Activated CD4-positive, alpha-beta memory T cell treated with anti-CD3 and anti-CD28 coated beads, Interleukin-2, amount 10 ng/mL, durations not matched to agents 7 days and 5 days (primary cell): ENCODE measurements around the gene EEF2K. TPM values are rescaled to one million over a fixed set of nuclear protein-coding genes. Genes with fewer than 3 reads are reported as not detected.

Experiments used
- CTCF ChIA-PET: fragments of 350-600 bp; sonication (Branson Sonifier 250); formaldehyde crosslinking; loops from one replicate; lab custom pipeline; 2021; ENCODE audit warnings: antibody characterized with exemption, inconsistent platforms; lab: Charles Lee
- POLR2A ChIA-PET: fragments of 350-600 bp; sonication (Branson Sonifier 250); formaldehyde crosslinking; loops from one replicate; lab custom pipeline; 2021; ENCODE audit warnings: antibody characterized with exemption; lab: Charles Lee
- DNase-seq: peaks from one replicate; pipeline ENCODE4 v3.0.0-alpha.2; 2020
- H3K27ac Mint-ChIP-seq: one replicate; pipeline ENCODE4 v1.8.0; 2021; ENCODE audit warnings: mild to moderate bottlenecking, mixed read lengths
- H3K27me3 Mint-ChIP-seq: one replicate; pipeline ENCODE4 v1.8.0; 2021; ENCODE audit warnings: mixed read lengths
- H3K36me3 Mint-ChIP-seq: one replicate; pipeline ENCODE4 v1.8.0; 2021; ENCODE audit warnings: low read depth, mixed read lengths
- H3K4me1 Mint-ChIP-seq: one replicate; pipeline ENCODE4 v1.8.0; 2021; ENCODE audit warnings: mixed read lengths
- H3K4me3 Mint-ChIP-seq: one replicate; pipeline ENCODE4 v1.8.0; 2021; ENCODE audit warnings: mild to moderate bottlenecking, mixed read lengths
- H3K9me3 Mint-ChIP-seq: one replicate; pipeline ENCODE4 v1.8.0; 2021; ENCODE audit warnings: mixed read lengths
- total RNA-seq, 2 experiments: library from RNA; stranded (reverse); gene quantifications; one replicate each; pipeline ENCODE4 v1.2.3, GENCODE V29; 2021

The EEF2K gene
- total RNA-seq, 2 experiments from 2014 or later: 22.1 to 24.8 TPM

- CTCF ChIA-PET: interaction anchor here (0.6 kb wide), 1 partner anchor 123 kb away, joined by 4 read pairs; no protein-coding TSS in a partner anchor
- H3K36me3 Mint-ChIP-seq: peaks cover 41% of the 10 kb centered on the region
- no peaks in the 10 kb centered on the region for H3K27me3 Mint-ChIP-seq
- H3K9me3 Mint-ChIP-seq: no peaks in the 10 kb centered on the region
- DNase-seq: peak; percentile 12
- H3K27ac Mint-ChIP-seq: no peak overlapping the region
- H3K4me3 Mint-ChIP-seq: no peak overlapping the region
- H3K4me1 Mint-ChIP-seq: no peaks in the 10 kb centered on the region
- POLR2A ChIA-PET: interaction anchor here (1.4 kb wide), 1 partner anchor 30 kb away, joined by 4 read pairs; no protein-coding TSS in a partner anchor
Measured at GRCh38 chr16:22327446-22327775, 121.3 kb downstream of the EEF2K start.

DNA sequence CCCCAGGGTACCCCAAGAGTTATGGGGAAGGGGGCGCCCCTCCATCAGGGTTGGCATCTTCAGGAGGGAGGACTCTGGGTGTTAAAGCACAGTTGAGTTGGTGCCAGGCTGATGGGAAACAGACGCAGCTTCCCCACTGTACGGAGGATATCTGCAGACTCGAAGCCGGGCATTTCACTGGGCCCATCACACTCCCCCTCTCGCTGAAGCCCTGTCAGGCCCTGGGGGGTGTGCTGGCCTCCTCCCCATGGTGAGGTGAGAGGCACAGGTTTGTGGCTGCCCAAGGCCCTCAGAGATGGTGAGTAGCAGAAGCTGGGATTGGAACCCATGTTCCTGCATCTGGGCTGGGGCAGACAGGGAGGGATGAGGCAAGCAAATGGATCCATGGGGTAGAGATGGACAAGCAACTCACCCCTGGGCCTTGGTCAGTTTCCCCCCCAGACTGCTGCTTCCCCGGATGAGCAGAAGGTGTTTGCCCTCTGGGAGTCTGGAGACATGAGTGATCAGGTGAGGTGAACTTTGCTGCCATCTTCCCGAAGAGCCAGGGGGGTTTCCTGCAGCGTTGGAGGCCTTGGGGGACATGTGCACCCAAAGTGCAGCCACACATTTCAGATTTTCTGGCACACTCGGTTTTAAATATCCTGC, 122.1 kb downstream of the EEF2K start:
- peaks cover 40% of the 10 kb centered on the region for H3K36me3 Mint-ChIP-seq
- no peaks in the 10 kb centered on the region for H3K4me1 Mint-ChIP-seq
- ChIA-PET CTCF (interaction anchor here (0.6 to 1.4 kb wide), 2 partner anchors 9 to 124 kb away, joined by 4 read pairs; no protein-coding TSS in a partner anchor), POLR2A (interaction anchor here (0.6 to 1.8 kb wide), 2 partner anchors 29 to 49 kb away, joined by 3 to 9 read pairs; no protein-coding TSS in a partner anchor)
- no peak overlapping the region for H3K4me3 Mint-ChIP-seq
- no peak overlapping the region for H3K27ac Mint-ChIP-seq
- DNase-seq: no peak
- no peaks in the 10 kb centered on the region for H3K27me3 Mint-ChIP-seq
- no peaks in the 10 kb centered on the region for H3K9me3 Mint-ChIP-seq

- ChIA-PET POLR2A (interaction anchor here (0.6 to 1.8 kb wide), 2 partner anchors 28 to 48 kb away, joined by 3 to 9 read pairs; no protein-coding TSS in a partner anchor), CTCF (interaction anchor here (0.6 to 1.4 kb wide), 3 partner anchors 8 to 10 kb away, joined by 3 to 7 read pairs (median 4); no protein-coding TSS in a partner anchor)
- Mint-ChIP-seq H3K27ac (no peak overlapping the region), H3K9me3 (no peaks in the 10 kb centered on the region), H3K4me3 (no peak overlapping the region), H3K4me1 (no peaks in the 10 kb centered on the region), H3K36me3 (peaks cover 43% of the 10 kb centered on the region), H3K27me3 (no peaks in the 10 kb centered on the region)
- DNase-seq: no peak
Measured at GRCh38 chr16:22329199-22329695, 123.2 kb downstream of the EEF2K start.

DNA sequence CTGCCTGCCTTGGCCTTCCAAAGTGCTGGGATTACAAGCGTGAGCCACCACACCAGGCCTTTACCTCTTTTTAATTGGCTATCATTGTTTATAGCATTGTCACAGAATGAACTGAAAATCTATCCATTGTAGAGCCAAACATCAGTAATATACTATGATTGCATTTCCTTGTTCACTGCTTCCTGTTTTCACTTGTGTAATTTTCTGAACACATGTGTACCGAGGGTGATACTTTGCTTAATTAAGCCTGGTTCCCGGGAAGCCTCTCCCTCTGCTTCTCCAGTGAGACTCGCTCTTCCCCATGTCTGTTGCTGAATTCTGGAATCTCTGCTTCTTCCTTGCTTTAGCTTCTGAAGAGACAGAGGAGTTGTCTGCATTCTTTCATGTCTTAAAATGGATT, 124.2 kb downstream of the EEF2K start:
- Mint-ChIP-seq H3K4me3 (no peak overlapping the region), H3K27ac (peak overlapping the region; percentile 17), H3K9me3 (no peaks in the 10 kb centered on the region), H3K27me3 (no peaks in the 10 kb centered on the region), H3K4me1 (no peaks in the 10 kb centered on the region), H3K36me3 (peaks cover 48% of the 10 kb centered on the region)
- POLR2A ChIA-PET: interaction anchor here (1.1 to 1.8 kb wide), 2 partner anchors 27 to 42 kb away, joined by 3 to 9 read pairs; no protein-coding TSS in a partner anchor
- DNase-seq: no peak
- CTCF ChIA-PET: interaction anchor here (1.0 kb wide), 1 partner anchor 9 kb away, joined by 3 read pairs; no protein-coding TSS in a partner anchor

DNA sequence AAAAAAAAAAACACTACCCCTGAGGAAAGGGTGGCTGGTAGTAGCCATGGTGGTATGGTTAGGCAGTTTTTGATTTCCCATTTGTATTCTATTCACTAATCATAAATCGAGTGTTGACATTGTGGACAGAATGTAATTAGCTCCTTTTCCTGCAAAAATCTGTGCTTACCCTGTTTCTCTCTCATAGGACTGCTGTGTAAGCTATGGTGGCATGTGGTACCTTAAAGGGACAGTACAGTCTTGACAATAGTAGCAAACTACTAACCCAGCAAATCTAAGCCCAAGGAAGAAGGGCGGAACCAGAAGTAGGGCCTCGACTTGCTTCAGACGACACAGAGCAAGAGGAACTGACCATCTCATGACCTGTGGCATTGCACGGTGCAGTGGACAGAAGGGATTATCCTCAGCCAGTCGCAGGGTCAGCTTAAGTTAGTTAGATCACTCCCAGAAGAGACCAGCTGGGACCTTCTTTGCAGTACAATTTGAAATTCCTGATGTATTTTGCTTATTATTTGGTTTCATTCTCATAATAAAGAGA, 127.4 kb downstream of the EEF2K start:
- no peak overlapping the region for H3K4me3 Mint-ChIP-seq
- peaks cover 20% of the 10 kb centered on the region for H3K9me3 Mint-ChIP-seq
- no peak overlapping the region for H3K27ac Mint-ChIP-seq
- peaks cover 78% of the 10 kb centered on the region for H3K36me3 Mint-ChIP-seq
- H3K27me3 Mint-ChIP-seq: no peaks in the 10 kb centered on the region
- DNase-seq: no peak
- peaks cover 9% of the 10 kb centered on the region for H3K4me1 Mint-ChIP-seq
- POLR2A ChIA-PET: interaction anchor here (0.9 kb wide), 1 partner anchor 24 kb away, joined by 3 read pairs; no protein-coding TSS in a partner anchor
- CTCF ChIA-PET: no interaction called here

- Mint-ChIP-seq H3K4me1 (peaks cover 9% of the 10 kb centered on the region), H3K4me3 (no peak overlapping the region), H3K27ac (no peak overlapping the region), H3K27me3 (no peaks in the 10 kb centered on the region), H3K36me3 (peaks cover 87% of the 10 kb centered on the region), H3K9me3 (peaks cover 28% of the 10 kb centered on the region)
- ChIA-PET CTCF (interaction anchor here (1.3 kb wide), 1 partner anchor 17 kb away, joined by 4 read pairs; no protein-coding TSS in a partner anchor), POLR2A (interaction anchor here (1.2 kb wide), 1 partner anchor 18 kb away, joined by 3 read pairs; no protein-coding TSS in a partner anchor)
- DNase-seq: no peak
Measured at GRCh38 chr16:22335668-22336246, 129.7 kb downstream of the EEF2K start.

GRCh38 chr16:22336581-22336980, 130.5 kb downstream of the EEF2K start:
- POLR2A ChIA-PET: interaction anchor here (1.2 to 2.0 kb wide), 3 partner anchors 10 to 37 kb away, joined by 3 to 5 read pairs (median 5); no protein-coding TSS in a partner anchor

GRCh38 chr16:22337045-22337444, 131.0 kb downstream of the EEF2K start:
- Mint-ChIP-seq H3K4me3 (no peak overlapping the region), H3K9me3 (peaks cover 33% of the 10 kb centered on the region), H3K4me1 (peaks cover 9% of the 10 kb centered on the region), H3K27ac (no peak overlapping the region), H3K36me3 (peaks cover 88% of the 10 kb centered on the region), H3K27me3 (no peaks in the 10 kb centered on the region)
- DNase-seq: no peak
- ChIA-PET POLR2A (interaction anchor here (1.1 to 2.0 kb wide), 4 partner anchors 10 to 36 kb away, joined by 3 to 5 read pairs (median 4); no protein-coding TSS in a partner anchor), CTCF (interaction anchor here (0.5 to 2.2 kb wide), 4 partner anchors 9 to 349 kb away, joined by 3 to 5 read pairs (median 4); partner anchors contain the start of gene CDR2)

More at GRCh38 chr16:22336581-22336980, 130.5 kb downstream of the EEF2K start:
- no peak for DNase-seq
- H3K27me3 Mint-ChIP-seq: no peaks in the 10 kb centered on the region
- H3K27ac Mint-ChIP-seq: no peak overlapping the region
- peaks cover 9% of the 10 kb centered on the region for H3K4me1 Mint-ChIP-seq
- H3K9me3 Mint-ChIP-seq: peaks cover 33% of the 10 kb centered on the region
- H3K4me3 Mint-ChIP-seq: no peak overlapping the region
- CTCF ChIA-PET: interaction anchor here (2.2 kb wide), 1 partner anchor 9 kb away, joined by 5 read pairs; no protein-coding TSS in a partner anchor
- peaks cover 89% of the 10 kb centered on the region for H3K36me3 Mint-ChIP-seq

- Mint-ChIP-seq H3K36me3 (peaks cover 91% of the 10 kb centered on the region), H3K27ac (no peak overlapping the region), H3K27me3 (no peaks in the 10 kb centered on the region), H3K9me3 (peaks cover 33% of the 10 kb centered on the region), H3K4me1 (peaks cover 9% of the 10 kb centered on the region), H3K4me3 (no peak overlapping the region)
- POLR2A ChIA-PET: interaction anchor here (1.1 to 2.0 kb wide), 6 partner anchors 9 to 37 kb away, joined by 3 to 5 read pairs (median 4); partner anchors contain the start of gene CDR2
- CTCF ChIA-PET: interaction anchor here (0.8 to 2.2 kb wide), 3 partner anchors 8 to 19 kb away, joined by 3 to 5 read pairs (median 3); no protein-coding TSS in a partner anchor
- DNase-seq: no peak
Measured at GRCh38 chr16:22337849-22338635, 132.0 kb downstream of the EEF2K start.
